Activated CD4-positive, alpha-beta T cell treated with anti-CD3 and anti-CD28 coated beads, Interleukin-2, amount 10 ng/mL, durations not matched to agents 7 days and 5 days (primary cell): Measurements from ENCODE around the gene PHF10. TPM values are rescaled to one million over a fixed set of nuclear protein-coding genes. Genes with fewer than 3 reads are reported as not detected.

Experiments
- CTCF ChIA-PET: fragments of 350-600 bp; sonication (Branson Sonifier 250); formaldehyde crosslinking; loops from one replicate; lab custom pipeline; 2021; ENCODE audit warnings: antibody characterized with exemption; lab: Charles Lee
- POLR2A ChIA-PET: fragments of 350-600 bp; sonication (Branson Sonifier 250); formaldehyde crosslinking; loops from one replicate; lab custom pipeline; 2021; ENCODE audit warnings: antibody characterized with exemption; lab: Charles Lee
- DNase-seq: peaks from one replicate; pipeline ENCODE4 v3.0.0-alpha.2; 2020
- H3K27ac Mint-ChIP-seq: one replicate; pipeline ENCODE4 v1.8.0; 2021; ENCODE audit warnings: mild to moderate bottlenecking, moderate library complexity, mixed read lengths
- H3K27me3 Mint-ChIP-seq: one replicate; pipeline ENCODE4 v1.8.0; 2021; ENCODE audit warnings: mixed read lengths
- H3K36me3 Mint-ChIP-seq: one replicate; pipeline ENCODE4 v1.8.0; 2021; ENCODE audit warnings: low read depth, mixed read lengths
- H3K4me1 Mint-ChIP-seq: one replicate; pipeline ENCODE4 v1.8.0; 2021; ENCODE audit warnings: mixed read lengths
- H3K4me3 Mint-ChIP-seq: one replicate; pipeline ENCODE4 v1.8.0; 2021; ENCODE audit warnings: mild to moderate bottlenecking, moderate library complexity, mixed read lengths
- H3K9me3 Mint-ChIP-seq: one replicate; pipeline ENCODE4 v1.8.0; 2021; ENCODE audit warnings: mixed read lengths
- total RNA-seq, 2 experiments: library from RNA; stranded (reverse); gene quantifications; one replicate each; pipeline ENCODE4 v1.2.3, GENCODE V29; 2021

Gene PHF10
- total RNA-seq, 2 experiments from 2014 or later, result 57.4 to 59.7 TPM

GRCh38 chr6:169692516-169692915, 31.8 kb downstream of the PHF10 start:
- DNase-seq, result no peak
- ChIA-PET CTCF (interaction anchor here (0.8 to 2.2 kb wide), 3 partner anchors 9 to 59 kb away, joined by 3 to 6 read pairs (median 3); partner anchors contain the start of genes C6orf120, DYNLT2, ERMARD and WDR27), POLR2A (no interaction called here)
- Mint-ChIP-seq H3K36me3 (peaks cover 10% of the 10 kb centered on the region), H3K4me1 (peaks cover 3% of the 10 kb centered on the region), H3K27ac (no peak overlapping the region), H3K27me3 (no peaks in the 10 kb centered on the region), H3K9me3 (peaks cover 10% of the 10 kb centered on the region), H3K4me3 (no peak overlapping the region)

- H3K4me3 Mint-ChIP-seq, result no peak overlapping the region
- no peak overlapping the region for H3K27ac Mint-ChIP-seq
- peaks cover 3% of the 10 kb centered on the region for H3K4me1 Mint-ChIP-seq
- H3K9me3 Mint-ChIP-seq, result peaks cover 13% of the 10 kb centered on the region
- H3K27me3 Mint-ChIP-seq, result no peaks in the 10 kb centered on the region
- CTCF ChIA-PET, result interaction anchor here (2.2 kb wide), 1 partner anchor 10 kb away, joined by 6 read pairs; the partner anchor contains the start of genes C6orf120 and WDR27
- POLR2A ChIA-PET, result no interaction called here
- H3K36me3 Mint-ChIP-seq, result peaks cover 16% of the 10 kb centered on the region
- no peak for DNase-seq
These were observed 33.0 kb downstream of the PHF10 start for GRCh38 chr6:169691260-169691659.

DNA sequence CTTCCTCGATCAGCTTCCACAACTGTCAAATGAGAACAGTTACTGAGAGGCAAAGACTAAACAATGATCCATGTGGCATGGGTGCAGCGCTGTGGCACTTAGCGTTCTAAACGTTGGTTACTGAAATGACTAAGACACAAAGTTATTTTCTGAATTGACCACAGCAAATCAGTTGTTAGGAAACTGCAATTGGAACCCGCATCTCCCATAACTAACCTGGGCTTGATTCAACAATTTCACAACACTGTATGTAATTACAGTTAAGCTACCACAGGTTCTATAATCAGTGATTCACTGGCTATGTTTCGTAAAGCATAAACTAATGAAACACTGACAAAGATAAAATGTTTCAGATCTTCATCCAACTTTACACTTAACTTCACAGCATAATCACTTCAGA, 35.0 kb downstream of the PHF10 start:
- DNase-seq, result no peak
- H3K4me1 Mint-ChIP-seq, result peaks cover 3% of the 10 kb centered on the region
- no peak overlapping the region for H3K4me3 Mint-ChIP-seq
- CTCF ChIA-PET, result no interaction called here
- H3K27me3 Mint-ChIP-seq, result no peaks in the 10 kb centered on the region
- peaks cover 25% of the 10 kb centered on the region for H3K9me3 Mint-ChIP-seq
- H3K36me3 Mint-ChIP-seq, result peaks cover 30% of the 10 kb centered on the region
- POLR2A ChIA-PET, result no interaction called here
- no peak overlapping the region for H3K27ac Mint-ChIP-seq

DNA sequence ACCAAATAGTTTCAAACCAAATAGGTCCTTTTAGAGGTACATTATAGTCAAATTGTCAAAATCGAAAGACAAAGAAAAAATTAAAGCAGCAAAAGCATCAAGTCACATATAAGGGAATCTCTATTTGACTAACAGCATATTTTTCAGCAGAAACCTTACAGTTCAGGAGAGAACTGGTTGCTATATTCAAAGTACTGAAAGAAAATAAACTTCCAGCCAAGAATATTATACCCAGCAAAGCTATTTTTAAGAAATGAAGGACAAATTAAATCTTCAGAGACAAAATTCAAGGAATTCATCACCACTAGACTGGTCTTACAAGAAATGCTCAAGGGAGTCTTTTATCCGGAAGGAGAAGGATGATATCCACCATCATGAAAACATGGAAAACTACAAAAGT, 38.4 kb downstream of the PHF10 start:
- Mint-ChIP-seq H3K27ac (no peak overlapping the region), H3K9me3 (peaks cover 22% of the 10 kb centered on the region), H3K27me3 (no peaks in the 10 kb centered on the region), H3K36me3 (peaks cover 43% of the 10 kb centered on the region), H3K4me3 (no peak overlapping the region), H3K4me1 (peaks cover 3% of the 10 kb centered on the region)
- CTCF ChIA-PET, result no interaction called here
- no peak for DNase-seq
- POLR2A ChIA-PET, result no interaction called here

DNA sequence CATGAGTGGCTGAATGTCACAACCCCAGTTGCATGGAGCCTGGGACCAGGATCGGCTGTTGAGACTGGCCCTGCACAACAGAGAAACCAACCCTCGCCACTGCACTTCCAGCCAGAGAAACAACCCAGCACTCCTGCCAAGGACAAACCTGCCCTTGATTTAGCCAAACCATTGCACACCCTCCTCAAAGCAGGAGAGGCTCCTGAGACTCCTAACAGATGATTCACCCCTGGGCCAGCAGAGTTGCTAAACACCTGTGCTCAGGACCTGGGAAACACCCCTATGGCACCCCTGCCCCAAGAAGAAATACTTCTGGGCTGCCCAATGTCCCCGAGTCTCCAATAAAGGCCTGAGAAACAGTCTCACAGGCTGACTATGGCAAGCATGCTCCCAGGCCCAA, 40.2 kb downstream of the PHF10 start:
- Mint-ChIP-seq H3K4me3 (no peak overlapping the region), H3K27ac (no peak overlapping the region), H3K27me3 (no peaks in the 10 kb centered on the region), H3K36me3 (peaks cover 46% of the 10 kb centered on the region), H3K4me1 (no peaks in the 10 kb centered on the region), H3K9me3 (peaks cover 28% of the 10 kb centered on the region)
- ChIA-PET CTCF (no interaction called here), POLR2A (no interaction called here)
- DNase-seq, result no peak

DNA sequence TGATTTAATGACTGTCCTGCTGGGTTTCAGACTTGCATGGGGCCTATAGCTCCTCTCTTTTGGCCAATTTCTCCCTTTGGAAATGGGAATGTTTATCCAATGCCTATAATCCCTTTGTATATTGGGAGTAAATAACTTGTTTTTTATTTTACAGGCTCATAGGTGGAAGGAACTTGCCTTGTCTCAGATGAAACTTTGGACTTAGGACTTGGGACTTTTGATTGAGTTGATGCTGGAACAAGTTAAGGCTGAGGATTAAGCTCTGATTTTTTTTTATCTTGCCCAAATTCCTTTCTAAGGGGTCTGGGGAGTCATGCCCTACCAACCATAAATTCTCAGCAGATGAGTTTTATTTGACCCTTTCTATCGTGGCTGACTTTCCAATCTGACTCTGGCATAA, 46.0 kb downstream of the PHF10 start:
- Mint-ChIP-seq H3K4me1 (no peaks in the 10 kb centered on the region), H3K27me3 (no peaks in the 10 kb centered on the region), H3K36me3 (peaks cover 17% of the 10 kb centered on the region), H3K4me3 (no peak overlapping the region), H3K27ac (no peak overlapping the region), H3K9me3 (peaks cover 9% of the 10 kb centered on the region)
- DNase-seq, result no peak
- CTCF ChIA-PET, result no interaction called here
- POLR2A ChIA-PET, result no interaction called here

DNA sequence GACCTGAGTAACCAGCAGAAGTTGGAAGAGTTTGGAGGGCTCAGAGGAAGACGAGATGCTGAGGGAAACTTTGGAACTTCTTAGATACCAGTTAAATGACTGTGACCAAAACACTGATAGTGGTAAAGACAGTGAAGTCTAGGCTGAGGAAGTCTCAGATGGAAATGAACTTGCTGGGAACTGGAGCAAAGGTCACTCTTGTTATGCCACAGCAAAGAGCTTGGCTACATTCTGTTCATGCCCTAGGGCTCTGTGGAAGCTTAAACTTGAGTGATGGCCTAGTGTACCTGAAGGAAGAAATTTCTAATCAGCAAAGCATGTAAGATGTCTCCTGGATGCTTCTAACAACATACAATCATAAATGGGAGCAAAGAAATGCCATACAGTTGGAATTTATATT, 47.2 kb downstream of the PHF10 start:
- POLR2A ChIA-PET, result no interaction called here
- Mint-ChIP-seq H3K27ac (no peak overlapping the region), H3K9me3 (peaks cover 9% of the 10 kb centered on the region), H3K27me3 (no peaks in the 10 kb centered on the region), H3K36me3 (peaks cover 12% of the 10 kb centered on the region), H3K4me1 (no peaks in the 10 kb centered on the region), H3K4me3 (no peak overlapping the region)
- CTCF ChIA-PET, result no interaction called here
- no peak for DNase-seq

DNA sequence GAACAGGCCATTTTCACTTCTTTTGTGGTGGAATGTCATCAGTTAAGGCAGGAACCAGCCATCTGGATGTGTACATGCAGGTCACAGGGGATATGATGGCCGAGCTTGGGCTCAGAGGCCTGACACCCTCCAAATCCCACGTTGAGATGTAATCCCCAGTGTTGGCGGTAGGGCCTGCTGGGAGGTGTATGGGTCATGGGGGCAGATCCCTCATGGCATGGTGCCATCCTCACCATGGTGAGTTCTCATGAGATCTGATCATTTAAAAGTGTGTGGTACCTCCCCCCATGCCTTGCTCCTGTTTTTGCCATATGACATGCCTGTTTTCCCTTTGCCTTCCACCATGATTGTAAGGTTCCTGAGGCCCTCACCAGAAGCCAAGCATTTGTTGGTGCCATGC, 49.3 kb downstream of the PHF10 start:
- H3K27ac Mint-ChIP-seq, result no peak overlapping the region
- DNase-seq, result no peak
- ChIA-PET CTCF (no interaction called here), POLR2A (no interaction called here)
- H3K9me3 Mint-ChIP-seq, result peaks cover 1% of the 10 kb centered on the region
- peaks cover 3% of the 10 kb centered on the region for H3K4me1 Mint-ChIP-seq
- H3K36me3 Mint-ChIP-seq, result peaks cover 5% of the 10 kb centered on the region
- no peaks in the 10 kb centered on the region for H3K27me3 Mint-ChIP-seq
- no peak overlapping the region for H3K4me3 Mint-ChIP-seq

DNA sequence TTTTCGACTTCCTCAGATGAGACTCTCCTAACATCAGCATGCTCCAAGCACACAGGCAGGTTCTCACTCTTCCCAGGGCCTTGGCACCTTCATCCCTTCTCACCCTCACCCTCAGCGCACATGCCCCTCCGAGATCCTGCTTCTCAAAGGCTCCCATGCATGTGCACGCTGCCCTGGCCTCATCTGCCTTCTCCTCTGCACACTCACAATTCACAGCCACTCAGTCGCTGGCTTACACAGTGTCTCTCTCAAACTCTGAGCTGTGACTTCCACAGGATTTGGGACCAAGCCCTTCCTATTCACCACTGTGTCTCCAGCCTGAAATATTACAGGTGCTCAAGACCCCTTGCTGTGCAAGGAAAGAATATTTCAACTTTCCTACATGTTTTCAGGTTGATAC, 52.7 kb downstream of the PHF10 start:
- Mint-ChIP-seq H3K27me3 (no peaks in the 10 kb centered on the region), H3K27ac (no peak overlapping the region), H3K36me3 (peaks cover 5% of the 10 kb centered on the region), H3K4me3 (no peak overlapping the region), H3K4me1 (peaks cover 13% of the 10 kb centered on the region), H3K9me3 (no peaks in the 10 kb centered on the region)
- ChIA-PET POLR2A (no interaction called here), CTCF (no interaction called here)
- no peak for DNase-seq

DNA sequence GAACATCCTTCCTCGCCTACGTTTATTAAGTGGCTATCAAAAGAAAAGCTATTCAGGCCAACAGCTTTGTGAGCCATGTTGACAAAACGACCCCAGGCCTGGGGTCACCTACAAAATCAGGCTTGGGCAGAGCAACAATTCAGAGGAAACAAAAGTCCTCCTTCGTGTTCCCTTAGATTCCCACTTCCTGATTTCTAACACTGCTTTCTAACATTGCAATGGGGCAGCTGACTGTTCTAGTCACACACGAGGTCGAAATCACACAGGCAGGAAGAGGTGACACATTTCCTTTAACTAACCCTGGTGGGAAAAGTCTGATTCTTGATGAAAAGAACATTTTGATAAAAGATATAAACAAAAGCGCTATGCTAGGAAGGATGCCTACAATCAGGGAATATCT, 54.4 kb downstream of the PHF10 start:
- Mint-ChIP-seq H3K27me3 (no peaks in the 10 kb centered on the region), H3K9me3 (no peaks in the 10 kb centered on the region), H3K27ac (no peak overlapping the region), H3K4me3 (no peak overlapping the region), H3K36me3 (peaks cover 5% of the 10 kb centered on the region), H3K4me1 (peaks cover 13% of the 10 kb centered on the region)
- DNase-seq, result no peak
- CTCF ChIA-PET, result no interaction called here
- POLR2A ChIA-PET, result no interaction called here

- Mint-ChIP-seq H3K27me3 (no peaks in the 10 kb centered on the region), H3K27ac (peak overlapping the region; percentile 21), H3K36me3 (peaks cover 5% of the 10 kb centered on the region), H3K9me3 (no peaks in the 10 kb centered on the region), H3K4me3 (no peak overlapping the region), H3K4me1 (peaks cover 13% of the 10 kb centered on the region)
- POLR2A ChIA-PET, result no interaction called here
- no peak for DNase-seq
- CTCF ChIA-PET, result no interaction called here
These were observed 55.2 kb downstream of the PHF10 start for GRCh38 chr6:169669147-169669546.

GRCh38 chr6:169668203-169668847, 56.0 kb downstream of the PHF10 start:
- DNase-seq, result no peak
- no peaks in the 10 kb centered on the region for H3K9me3 Mint-ChIP-seq
- H3K27me3 Mint-ChIP-seq, result no peaks in the 10 kb centered on the region
- no peak overlapping the region for H3K4me3 Mint-ChIP-seq
- CTCF ChIA-PET, result no interaction called here
- H3K4me1 Mint-ChIP-seq, result peaks cover 13% of the 10 kb centered on the region
- no peak overlapping the region for H3K27ac Mint-ChIP-seq
- H3K36me3 Mint-ChIP-seq, result peaks cover 5% of the 10 kb centered on the region
- POLR2A ChIA-PET, result no interaction called here

GRCh38 chr6:169667716-169668115, 56.6 kb downstream of the PHF10 start:
- Mint-ChIP-seq H3K4me1 (peaks cover 13% of the 10 kb centered on the region), H3K9me3 (no peaks in the 10 kb centered on the region), H3K36me3 (peaks cover 5% of the 10 kb centered on the region), H3K4me3 (no peak overlapping the region), H3K27ac (no peak overlapping the region), H3K27me3 (no peaks in the 10 kb centered on the region)
- ChIA-PET CTCF (no interaction called here), POLR2A (no interaction called here)
- DNase-seq, result no peak

GRCh38 chr6:169666441-169666840, 57.9 kb downstream of the PHF10 start:
- no peak overlapping the region for H3K4me3 Mint-ChIP-seq
- H3K4me1 Mint-ChIP-seq, result peaks cover 13% of the 10 kb centered on the region
- no peaks in the 10 kb centered on the region for H3K9me3 Mint-ChIP-seq
- H3K27ac Mint-ChIP-seq, result no peak overlapping the region
- peaks cover 1% of the 10 kb centered on the region for H3K36me3 Mint-ChIP-seq
- POLR2A ChIA-PET, result no interaction called here
- H3K27me3 Mint-ChIP-seq, result no peaks in the 10 kb centered on the region
- CTCF ChIA-PET, result no interaction called here
- DNase-seq, result no peak
